HCT116 (cell line): ENCODE data around the gene MAST4. TPM values are rescaled to one million over a fixed set of nuclear protein-coding genes. Genes with fewer than 3 reads are reported as not detected.

Experiments
- ATAC-seq: fragments of 200-7000 bp; cut with Tn5 transposase; 2 replicates; pipeline ENCODE4 v1.9.1; 2020; ENCODE audit warnings: mild to moderate bottlenecking, moderate library complexity
- BruUV-seq: library from RNA; stranded (reverse); fragments of 400-500 nt; replicated peaks from 2 replicates; lab custom pipeline; 2021; lab: Mats Ljungman, UMichigan
- CTCF ChIA-PET: fragments of 300-600 bp; sonication (Branson Sonifier 250); formaldehyde crosslinking; loops from one replicate; lab custom pipeline; 2021; ENCODE audit warnings: antibody characterized with exemption; lab: Charles Lee
- POLR2A ChIA-PET: fragments of 300-600, 350-600 bp; sonication (Branson Sonifier 250); formaldehyde crosslinking; loops from one replicate; lab custom pipeline; 2021; ENCODE audit warnings: antibody characterized with exemption; lab: Charles Lee
- RAD21 ChIA-PET, 2 experiments: fragments of 300-600 bp; sonication (Branson Sonifier 250); formaldehyde crosslinking; loops; one replicate each; lab custom pipeline; 2023; ENCODE audit warnings: low total read pairs in 2 of 2; ENCODE audit not compliant: uncharacterized antibody in 2 of 2, unreplicated experiment in 2 of 2, low non-redundant PET in 1 of 2; lab: Charles Lee
- DNase-seq: peaks from one replicate; pipeline ENCODE4 v3.0.0-alpha.2; 2010; ENCODE audit warnings: low read depth, low spot score
- H2AFZ ChIP-seq: fragments of 200-600 bp; shearing (Covaris generic), sonication (generic); 2 replicates; pipeline ENCODE4 v1.6.1; 2017; ENCODE audit warnings: low read depth, mixed run types, mixed read lengths, antibody characterized with exemption, low read length; ENCODE audit not compliant: poor library complexity, severe bottlenecking
- H3K27ac ChIP-seq: 2 replicates; pipeline ENCODE4 v1.5.1; 2012; ENCODE audit warnings: low read depth, low read length
- H3K27me3 ChIP-seq: fragments of 200-600 bp; sonication (generic); 2 replicates; pipeline ENCODE4 v1.6.1; 2016; ENCODE audit warnings: mixed run types, low read length, mixed read lengths; ENCODE audit not compliant: insufficient read depth
- H3K36me3 ChIP-seq, 2 experiments: fragments of 200-500 bp in 1 of 2; fragments of 200-600 bp in 1 of 2; sonication (Bioruptor generic) in 1 of 2; sonication (generic) in 1 of 2; 2 replicates each; pipeline versions ENCODE4 v1.5.1 to v1.6.1; 2014 to 2016; ENCODE audit warnings: low read length in 2 of 2, inconsistent platforms in 1 of 2, mixed read lengths in 1 of 2, mixed run types in 1 of 2; ENCODE audit not compliant: insufficient read depth in 2 of 2, control insufficient read depth in 1 of 2
- H3K4me1 ChIP-seq, 2 experiments: fragments of 200-600 bp in 1 of 2; sonication (generic) in 1 of 2; 2 replicates each; pipeline versions ENCODE4 v1.5.1 to v1.6.1; 2012 to 2017; ENCODE audit warnings: low read length in 2 of 2, inconsistent platforms in 1 of 2, mild to moderate bottlenecking in 1 of 2, mixed read lengths in 1 of 2, mixed run types in 1 of 2, moderate library complexity in 1 of 2; ENCODE audit not compliant: insufficient read depth in 2 of 2, control insufficient read depth in 1 of 2
- H3K4me2 ChIP-seq: fragments of 200-600 bp; sonication (generic); 2 replicates; pipeline ENCODE4 v1.6.1; 2017; ENCODE audit warnings: mixed run types, low read length, mixed read lengths
- H3K4me3 ChIP-seq, 2 experiments: fragments of 200-600 bp in 1 of 2; sonication (generic) in 1 of 2; replicated peaks in 1 of 2; 2 replicates each; pipeline ENCODE4 v1.5.1; 2011 to 2016; ENCODE audit warnings: low read length in 2 of 2, control low read depth in 1 of 2, low read depth in 1 of 2, mild to moderate bottlenecking in 1 of 2, mixed read lengths in 1 of 2, mixed run types in 1 of 2
- H3K79me2 ChIP-seq: fragments of 200-600 bp; sonication (generic); 2 replicates; pipeline ENCODE4 v1.6.1; 2017; ENCODE audit warnings: mild to moderate bottlenecking, mixed run types, low read length, moderate library complexity, mixed read lengths; ENCODE audit not compliant: insufficient read depth
- H3K9ac ChIP-seq: fragments of 200-600 bp; sonication (generic); 2 replicates; pipeline ENCODE4 v1.6.1; 2016; ENCODE audit warnings: low read length, mixed read lengths
- H3K9me2 ChIP-seq: fragments of 200-600 bp; sonication (generic), shearing (Covaris generic); 2 replicates; pipeline ENCODE4 v1.6.1; 2017; ENCODE audit warnings: mixed run types, mild to moderate bottlenecking, moderate library complexity; ENCODE audit not compliant: insufficient read depth
- H3K9me3 ChIP-seq, 2 experiments: fragments of 200-500 bp in 1 of 2; fragments of 200-600 bp in 1 of 2; sonication (Bioruptor generic) in 1 of 2; sonication (generic) in 1 of 2; 2 replicates each; pipeline ENCODE4 v1.6.1; 2014 to 2017; ENCODE audit warnings: low read length in 2 of 2, mixed read lengths in 2 of 2, inconsistent platforms in 1 of 2, low read depth in 1 of 2, mild to moderate bottlenecking in 1 of 2, mixed run types in 1 of 2, moderate library complexity in 1 of 2; ENCODE audit not compliant: control insufficient read depth in 1 of 2, insufficient read depth in 1 of 2
- H4K20me1 ChIP-seq: fragments of 200-600 bp; sonication (generic), shearing (Covaris generic); 2 replicates; pipeline ENCODE4 v1.6.1; 2017; ENCODE audit warnings: mixed run types, mild to moderate bottlenecking, moderate library complexity; ENCODE audit not compliant: insufficient read depth
- CBX3 ChIP-seq: IDR thresholded peaks from 2 replicates; pipeline ENCODE4 v1.6.1; 2012; ENCODE audit warnings: low read depth
- EZH2 ChIP-seq: fragments of 200-600 bp; sonication (generic); IDR thresholded peaks from 2 replicates; pipeline ENCODE4 v1.6.1; 2017; ENCODE audit warnings: antibody characterized with exemption, mixed run types
- POLR2AphosphoS5 ChIP-seq: IDR thresholded peaks from 2 replicates; pipeline ENCODE4 v1.6.1; 2011; ENCODE audit warnings: mild to moderate bottlenecking, low read depth, low read length, moderate library complexity
- SP1 ChIP-seq: IDR thresholded peaks from 2 replicates; pipeline ENCODE4 v1.6.1; 2012; ENCODE audit warnings: low read depth
- TCF7L2 ChIP-seq: IDR thresholded peaks from 2 replicates; pipeline ENCODE4 v1.7.0; 2011; ENCODE audit warnings: borderline replicate concordance, inconsistent platforms; ENCODE audit not compliant: insufficient read depth, insufficient read length; ENCODE audit errors: extremely low read depth
- intact Hi-C: fragments of 100-400 bp; cut with micrococcal nuclease; formaldehyde crosslinking; loops from 2 replicates; pipeline ENCODE4 v1.10.0; 2022
- total RNA-seq: library from RNA; stranded (reverse); gene quantifications from one replicate; pipeline ENCODE4 v1.2.1, GENCODE V29; 2021; ENCODE audit not compliant: unreplicated experiment
- TF ChIP-seq, protein P1 (sequence below): IDR thresholded peaks from 2 replicates; pipeline ENCODE4 v1.6.1; 2012; ENCODE audit warnings: low read depth
- TF ChIP-seq, protein P2 (sequence below): IDR thresholded peaks from 2 replicates; pipeline ENCODE4 v1.6.1; 2011; ENCODE audit warnings: mild to moderate bottlenecking, low read length, moderate library complexity; ENCODE audit not compliant: insufficient replicate concordance; ENCODE audit errors: extremely low read depth
- TF ChIP-seq, protein P3 (sequence below): IDR thresholded peaks from 2 replicates; pipeline ENCODE4 v1.6.1; 2012
- TF ChIP-seq, protein P4 (sequence below): IDR thresholded peaks from 2 replicates; pipeline ENCODE4 v1.6.1; 2012

Gene MAST4
- total RNA-seq, 1 experiment from 2014 or later, result 1.1 TPM

DNA sequence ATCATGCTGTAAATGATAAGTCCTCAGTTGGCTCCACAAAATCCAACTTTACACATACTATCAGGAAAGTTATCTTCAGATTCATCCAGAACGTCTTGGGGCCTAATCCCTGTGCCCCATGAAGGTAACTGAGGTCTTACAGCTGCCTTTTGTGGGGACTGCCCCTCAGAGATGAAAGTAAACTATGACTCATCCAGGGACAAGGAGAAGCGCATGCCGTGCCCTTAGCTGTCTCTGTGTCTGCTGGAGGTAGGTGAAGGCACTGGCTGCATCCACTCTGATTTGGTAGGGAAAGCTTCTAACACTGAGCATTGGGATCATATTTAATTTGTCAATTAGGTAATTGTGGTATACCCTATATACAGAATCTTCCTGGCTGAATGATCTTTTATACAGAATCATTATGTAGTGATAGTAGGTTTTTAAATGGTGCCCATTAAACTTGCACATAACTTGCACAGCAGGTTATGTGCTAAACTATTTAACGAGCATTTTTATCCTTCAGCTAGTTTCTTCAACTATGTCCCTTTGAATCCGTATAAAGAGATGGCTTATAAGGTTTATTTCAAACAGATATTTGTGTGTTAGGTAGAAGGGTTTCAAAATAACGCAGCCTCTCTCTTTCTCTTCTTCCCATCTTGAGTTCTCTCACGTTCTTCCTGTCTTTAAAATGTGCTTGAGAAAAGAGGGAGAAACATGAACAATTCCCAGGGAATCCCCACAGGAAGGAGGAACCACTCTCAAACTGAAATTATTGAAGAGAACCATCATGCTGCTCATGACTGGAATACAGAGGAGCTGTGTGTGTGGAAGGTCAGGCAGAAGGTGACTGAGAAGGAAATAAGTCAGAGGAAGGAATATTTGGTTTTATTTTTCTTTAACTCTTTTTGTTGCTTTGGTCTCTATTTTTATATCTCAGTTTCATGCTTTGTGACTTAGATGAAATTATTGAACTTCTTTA, 349.5 kb downstream of the MAST4 start:
- Histone ChIP-seq H3K9me3 (no peaks in the 10 kb centered on the region), H2AFZ (no peak overlapping the region), H3K27me3 (peaks cover 31% of the 10 kb centered on the region), H4K20me1 (no peaks in the 10 kb centered on the region), H3K79me2 (no peaks in the 10 kb centered on the region), H3K9me2 (no peaks in the 10 kb centered on the region), H3K4me1 (no peaks in the 10 kb centered on the region), H3K36me3 (no peaks in the 10 kb centered on the region), H3K4me3 (no peak overlapping the region), H3K4me2 (no peak overlapping the region), H3K9ac (no peak overlapping the region), H3K27ac (no peak overlapping the region)
- RAD21 ChIA-PET, result no interaction called here
- intact Hi-C loops, result no loop called here
- ATAC-seq (no peak), DNase-seq (no peak)
- POLR2A ChIA-PET, result no interaction called here
- CTCF ChIA-PET, result no interaction called here
- TF ChIP-seq CBX3, result no peak
- no peak for TF ChIP-seq EZH2
- TF ChIP-seq POLR2AphosphoS5, result no peak
- TF ChIP-seq, protein P1, sequence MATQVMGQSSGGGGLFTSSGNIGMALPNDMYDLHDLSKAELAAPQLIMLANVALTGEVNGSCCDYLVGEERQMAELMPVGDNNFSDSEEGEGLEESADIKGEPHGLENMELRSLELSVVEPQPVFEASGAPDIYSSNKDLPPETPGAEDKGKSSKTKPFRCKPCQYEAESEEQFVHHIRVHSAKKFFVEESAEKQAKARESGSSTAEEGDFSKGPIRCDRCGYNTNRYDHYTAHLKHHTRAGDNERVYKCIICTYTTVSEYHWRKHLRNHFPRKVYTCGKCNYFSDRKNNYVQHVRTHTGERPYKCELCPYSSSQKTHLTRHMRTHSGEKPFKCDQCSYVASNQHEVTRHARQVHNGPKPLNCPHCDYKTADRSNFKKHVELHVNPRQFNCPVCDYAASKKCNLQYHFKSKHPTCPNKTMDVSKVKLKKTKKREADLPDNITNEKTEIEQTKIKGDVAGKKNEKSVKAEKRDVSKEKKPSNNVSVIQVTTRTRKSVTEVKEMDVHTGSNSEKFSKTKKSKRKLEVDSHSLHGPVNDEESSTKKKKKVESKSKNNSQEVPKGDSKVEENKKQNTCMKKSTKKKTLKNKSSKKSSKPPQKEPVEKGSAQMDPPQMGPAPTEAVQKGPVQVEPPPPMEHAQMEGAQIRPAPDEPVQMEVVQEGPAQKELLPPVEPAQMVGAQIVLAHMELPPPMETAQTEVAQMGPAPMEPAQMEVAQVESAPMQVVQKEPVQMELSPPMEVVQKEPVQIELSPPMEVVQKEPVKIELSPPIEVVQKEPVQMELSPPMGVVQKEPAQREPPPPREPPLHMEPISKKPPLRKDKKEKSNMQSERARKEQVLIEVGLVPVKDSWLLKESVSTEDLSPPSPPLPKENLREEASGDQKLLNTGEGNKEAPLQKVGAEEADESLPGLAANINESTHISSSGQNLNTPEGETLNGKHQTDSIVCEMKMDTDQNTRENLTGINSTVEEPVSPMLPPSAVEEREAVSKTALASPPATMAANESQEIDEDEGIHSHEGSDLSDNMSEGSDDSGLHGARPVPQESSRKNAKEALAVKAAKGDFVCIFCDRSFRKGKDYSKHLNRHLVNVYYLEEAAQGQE, result no peak
- no peak for TF ChIP-seq TCF7L2
- TF ChIP-seq, protein P2, sequence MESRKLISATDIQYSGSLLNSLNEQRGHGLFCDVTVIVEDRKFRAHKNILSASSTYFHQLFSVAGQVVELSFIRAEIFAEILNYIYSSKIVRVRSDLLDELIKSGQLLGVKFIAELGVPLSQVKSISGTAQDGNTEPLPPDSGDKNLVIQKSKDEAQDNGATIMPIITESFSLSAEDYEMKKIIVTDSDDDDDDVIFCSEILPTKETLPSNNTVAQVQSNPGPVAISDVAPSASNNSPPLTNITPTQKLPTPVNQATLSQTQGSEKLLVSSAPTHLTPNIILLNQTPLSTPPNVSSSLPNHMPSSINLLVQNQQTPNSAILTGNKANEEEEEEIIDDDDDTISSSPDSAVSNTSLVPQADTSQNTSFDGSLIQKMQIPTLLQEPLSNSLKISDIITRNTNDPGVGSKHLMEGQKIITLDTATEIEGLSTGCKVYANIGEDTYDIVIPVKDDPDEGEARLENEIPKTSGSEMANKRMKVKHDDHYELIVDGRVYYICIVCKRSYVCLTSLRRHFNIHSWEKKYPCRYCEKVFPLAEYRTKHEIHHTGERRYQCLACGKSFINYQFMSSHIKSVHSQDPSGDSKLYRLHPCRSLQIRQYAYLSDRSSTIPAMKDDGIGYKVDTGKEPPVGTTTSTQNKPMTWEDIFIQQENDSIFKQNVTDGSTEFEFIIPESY, result no peak
- TF ChIP-seq, protein P3, sequence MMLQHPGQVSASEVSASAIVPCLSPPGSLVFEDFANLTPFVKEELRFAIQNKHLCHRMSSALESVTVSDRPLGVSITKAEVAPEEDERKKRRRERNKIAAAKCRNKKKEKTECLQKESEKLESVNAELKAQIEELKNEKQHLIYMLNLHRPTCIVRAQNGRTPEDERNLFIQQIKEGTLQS, result no peak
- TF ChIP-seq, protein P4, sequence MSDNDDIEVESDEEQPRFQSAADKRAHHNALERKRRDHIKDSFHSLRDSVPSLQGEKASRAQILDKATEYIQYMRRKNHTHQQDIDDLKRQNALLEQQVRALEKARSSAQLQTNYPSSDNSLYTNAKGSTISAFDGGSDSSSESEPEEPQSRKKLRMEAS, result no peak
- no peak for TF ChIP-seq SP1
- no TSS peak for BruUV-seq
